Hindlimb muscle (tissue), 1 donor: ENCODE data around the gene HAVCR2. TPM values are rescaled to one million over a fixed set of nuclear protein-coding genes. Genes with fewer than 3 reads are reported as not detected.
"Not testable (repeated sequence)": the region's sequence is repeated elsewhere in the genome, so short reads cannot be mapped to it uniquely, and the experiment has no call there.

ENCODE experiments used
- DNase-seq: peaks from one replicate; pipeline ENCODE4 v3.0.0-alpha.2; 2013
- polyA plus RNA-seq: library from polyadenylated mRNA; unstranded; fragments of 120-200 nt; gene quantifications from one replicate; pipeline ENCODE4 v1.2.1, GENCODE V29; 2013; ENCODE audit not compliant: insufficient read length

HAVCR2 gene
- polyA plus RNA-seq, 1 donor = 4.1 TPM

GRCh38 chr5:157088342-157088990 is 20.4 kb downstream of the HAVCR2 start:
- DNase-seq = no peak

GRCh38 chr5:157086751-157087359 is 22.0 kb downstream of the HAVCR2 start:
- DNase-seq = no peak

DNA sequence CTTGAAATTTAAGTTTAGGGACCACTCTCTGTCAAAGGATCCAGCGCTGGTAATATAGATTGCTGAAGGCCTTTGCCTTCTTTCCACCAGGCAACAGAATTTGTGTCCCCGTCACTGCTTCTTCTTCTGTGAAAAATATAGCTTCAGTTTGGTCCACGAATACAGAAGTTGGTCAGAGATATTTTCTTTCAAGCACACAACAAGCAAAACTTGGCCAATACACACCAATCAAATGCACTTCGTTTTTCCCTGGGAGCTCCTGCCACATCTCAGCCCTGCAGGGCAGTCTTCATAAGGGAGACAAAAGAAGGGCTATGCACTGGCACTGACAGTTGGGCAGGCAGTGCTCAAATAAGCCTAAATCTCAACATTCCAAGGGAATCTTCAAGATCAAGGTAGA is 22.9 kb downstream of the HAVCR2 start:
- DNase-seq = no peak

- DNase-seq = no peak
Measured at GRCh38 chr5:157080286-157080685, 28.6 kb downstream of the HAVCR2 start.

DNA sequence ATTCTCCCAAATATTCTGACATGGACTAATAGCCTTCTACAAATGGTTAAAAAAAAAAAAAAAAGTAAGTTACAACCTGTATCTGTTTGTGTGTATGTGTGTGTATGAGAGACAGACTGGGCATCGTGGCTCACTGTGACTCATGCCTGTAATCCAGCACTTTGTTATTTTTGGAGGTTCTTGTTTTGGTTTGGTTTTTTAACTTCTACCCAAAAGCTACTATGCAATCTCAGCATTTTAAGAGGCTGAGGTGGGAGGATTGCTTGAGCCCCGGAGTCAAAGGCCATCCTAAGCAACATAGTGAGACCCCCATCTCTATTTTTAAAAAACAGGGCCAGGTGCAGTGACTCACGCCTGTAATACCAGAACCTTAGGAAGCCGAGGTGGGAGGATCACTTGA is 32.3 kb downstream of the HAVCR2 start:
- no peak for DNase-seq

DNA sequence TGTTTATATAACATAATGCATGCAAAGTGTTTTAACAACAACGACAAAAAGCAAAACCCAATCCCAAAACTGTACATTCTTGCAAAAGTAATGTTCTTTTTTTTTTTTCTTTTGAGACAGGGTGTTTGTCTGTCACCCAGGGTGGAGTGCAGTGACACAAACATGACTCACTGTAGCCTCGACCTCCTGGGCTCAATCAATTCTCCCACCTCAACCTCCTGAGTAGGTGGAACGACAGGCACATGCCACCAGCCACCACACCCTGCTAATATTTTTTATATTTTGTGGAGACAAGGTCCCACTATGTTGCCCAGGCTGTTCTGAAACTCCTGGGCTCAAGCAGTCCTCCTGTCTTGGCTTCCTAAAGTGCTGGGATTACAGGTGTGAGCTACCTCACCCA is 36.3 kb downstream of the HAVCR2 start:
- no peak for DNase-seq

- no peak for DNase-seq
Measured at GRCh38 chr5:157069949-157070348, 38.9 kb downstream of the HAVCR2 start.

- DNase-seq = no peak
Measured at GRCh38 chr5:157068785-157069184, 40.1 kb downstream of the HAVCR2 start.

GRCh38 chr5:157068339-157068738 is 40.5 kb downstream of the HAVCR2 start:
- DNase-seq = no peak

- DNase-seq = no peak
Measured at GRCh38 chr5:157067005-157067404, 41.8 kb downstream of the HAVCR2 start.

GRCh38 chr5:157066080-157066479 is 42.8 kb downstream of the HAVCR2 start:
- DNase-seq = no peak

- no peak for DNase-seq
Measured at GRCh38 chr5:157063776-157064430, 44.9 kb downstream of the HAVCR2 start.

GRCh38 chr5:157059891-157060290 is 49.0 kb downstream of the HAVCR2 start:
- no peak for DNase-seq

- DNase-seq = no peak
Measured at GRCh38 chr5:157059093-157059539, 49.7 kb downstream of the HAVCR2 start, which contains the start of gene HAVCR1. HAVCR1 (minus strand) TSS chr5:157059116; CDS start chr5:157057943, 1,173 bp downstream.

- DNase-seq = no peak
Measured at GRCh38 chr5:157057459-157058370, 51.1 kb downstream of the HAVCR2 start.

DNA sequence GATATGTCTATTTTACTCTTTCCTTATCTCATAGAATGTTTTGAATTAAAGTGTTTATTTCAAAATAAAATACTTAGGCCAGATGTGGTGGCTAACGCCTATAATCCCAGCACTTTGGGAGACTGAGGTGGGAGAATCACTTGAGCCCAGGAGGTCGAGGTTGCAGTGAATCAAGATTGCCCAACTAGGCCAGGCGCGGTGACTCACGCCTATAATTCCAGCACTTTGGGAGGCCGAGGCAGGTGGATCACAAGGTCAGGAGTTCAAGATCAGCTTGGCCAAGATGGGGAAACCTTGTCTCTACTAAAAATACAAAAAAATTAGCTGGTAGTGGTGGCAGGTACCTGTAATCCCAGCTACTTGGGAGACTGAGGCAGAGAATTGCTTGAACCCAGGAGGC is 52.0 kb downstream of the HAVCR2 start:
- DNase-seq = not testable (repeated sequence)

- no peak for DNase-seq
Measured at GRCh38 chr5:157051604-157052245, 57.1 kb downstream of the HAVCR2 start.

DNA sequence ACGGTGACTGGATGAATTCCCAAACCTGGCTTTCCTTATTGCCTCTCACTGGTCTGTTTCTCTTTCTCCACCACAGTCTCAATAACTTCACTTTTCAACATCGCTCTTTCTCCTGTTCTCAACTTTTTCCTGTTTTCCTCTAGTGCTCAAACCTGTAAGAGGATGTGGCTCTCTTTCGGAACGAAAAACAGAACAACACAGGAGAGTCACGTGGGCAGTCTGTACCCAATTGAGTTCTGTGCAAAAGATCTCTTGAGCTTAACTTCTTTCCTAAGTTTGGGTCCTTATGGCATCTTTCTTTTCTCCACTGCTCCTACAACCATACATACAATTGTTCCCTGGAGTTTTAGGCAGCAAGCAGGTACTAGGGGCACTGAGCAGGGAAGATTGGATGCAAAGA is 58.8 kb downstream of the HAVCR2 start:
- no peak for DNase-seq

DNA sequence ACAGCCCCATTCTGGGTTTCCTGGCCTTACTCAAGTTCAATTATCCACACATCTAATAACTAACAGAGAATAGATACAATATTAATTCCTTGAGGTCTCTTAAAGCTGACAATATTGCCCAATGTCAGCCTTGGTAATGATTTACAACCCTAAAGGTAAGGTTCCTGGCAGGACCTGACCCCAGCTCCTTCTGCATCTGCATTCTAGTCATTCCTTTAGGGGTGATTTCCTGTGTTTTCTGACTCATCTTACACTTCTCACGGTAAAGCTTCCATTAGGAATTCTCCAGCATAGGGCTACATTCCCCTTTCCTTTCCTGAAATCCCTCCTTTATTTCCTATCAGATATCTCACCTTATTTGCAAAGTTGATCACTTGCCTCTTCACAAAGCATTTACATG is 59.2 kb downstream of the HAVCR2 start:
- DNase-seq = no peak

DNA sequence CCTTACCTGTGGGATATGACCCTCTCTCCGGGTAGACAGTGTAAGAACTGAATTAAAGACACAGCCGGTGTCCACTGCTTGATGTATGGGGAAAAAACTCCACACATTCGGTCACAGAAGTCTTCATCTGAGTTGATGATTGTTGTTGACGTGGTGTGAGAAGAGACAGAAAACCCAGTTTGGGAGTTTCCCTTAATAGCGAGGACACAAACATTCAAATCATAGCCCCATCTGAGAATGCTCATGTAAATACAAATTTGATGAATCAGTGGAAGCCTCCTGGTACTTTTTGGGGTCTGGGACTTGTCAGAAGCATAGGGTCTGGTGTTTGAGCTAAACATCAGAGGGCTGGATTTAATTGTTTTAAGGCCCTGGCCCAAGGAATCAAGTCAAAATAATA is 60.9 kb downstream of the HAVCR2 start:
- DNase-seq = no peak

GRCh38 chr5:157047016-157047415 is 61.8 kb downstream of the HAVCR2 start:
- not testable (repeated sequence) for DNase-seq

- no peak for DNase-seq
Measured at GRCh38 chr5:157046041-157046440, 62.8 kb downstream of the HAVCR2 start.
